EH (cell line): Measurements from ENCODE around the gene POU2F2.
A peak's percentile ranks its signal among the peaks of the same experiment; 100 is the strongest.

Source experiments
- DNase-seq: peaks from one replicate; pipeline ENCODE4 v3.0.0-alpha.2; 2015; ENCODE audit warnings: low read depth

Gene POU2F2

GRCh38 chr19:42154471-42155323, 22.5 kb upstream of the POU2F2 start:
- no peak for DNase-seq

GRCh38 chr19:42153672-42154433, 21.6 kb upstream of the POU2F2 start:
- DNase-seq: no peak

DNA sequence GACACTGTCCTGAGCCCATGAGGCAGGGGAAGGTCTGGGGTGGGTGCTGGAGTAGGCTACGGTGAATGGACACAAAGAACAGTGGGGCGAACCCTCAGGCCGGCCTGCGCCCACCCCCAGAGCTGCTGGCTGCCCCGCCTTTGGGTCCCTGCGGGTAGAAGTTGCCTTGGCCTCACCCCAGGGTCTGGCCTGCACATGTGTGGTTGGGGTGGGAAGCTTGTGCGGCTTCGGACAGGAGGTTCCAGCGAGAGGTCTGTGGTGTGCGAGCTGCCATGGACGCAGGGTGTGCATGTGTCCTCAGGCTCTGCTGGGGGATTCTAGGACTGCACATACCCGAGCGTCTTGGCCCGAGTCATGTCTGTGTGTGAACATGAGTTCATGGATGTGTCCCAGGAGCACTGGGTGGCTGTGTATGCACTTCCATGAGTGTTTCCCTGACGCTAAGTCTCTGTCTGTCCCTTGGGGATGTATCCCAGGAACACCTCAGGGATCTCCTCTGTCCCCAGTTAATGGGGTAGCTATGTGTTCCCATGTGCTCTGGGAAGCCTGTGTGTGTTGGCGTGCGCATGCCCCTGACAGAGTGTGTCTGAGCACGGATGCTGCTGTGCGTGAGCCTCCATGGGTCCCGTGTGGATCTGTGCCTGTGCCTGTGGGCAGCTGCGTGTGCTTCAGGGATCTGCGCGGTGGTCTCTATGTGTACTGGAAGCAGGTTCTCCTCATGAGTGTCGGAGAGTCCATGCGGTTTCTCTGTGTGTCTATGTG, 20.8 kb upstream of the POU2F2 start:
- no peak for DNase-seq

- no peak for DNase-seq
Measured at GRCh38 chr19:42151782-42152684, 19.8 kb upstream of the POU2F2 start.

DNA sequence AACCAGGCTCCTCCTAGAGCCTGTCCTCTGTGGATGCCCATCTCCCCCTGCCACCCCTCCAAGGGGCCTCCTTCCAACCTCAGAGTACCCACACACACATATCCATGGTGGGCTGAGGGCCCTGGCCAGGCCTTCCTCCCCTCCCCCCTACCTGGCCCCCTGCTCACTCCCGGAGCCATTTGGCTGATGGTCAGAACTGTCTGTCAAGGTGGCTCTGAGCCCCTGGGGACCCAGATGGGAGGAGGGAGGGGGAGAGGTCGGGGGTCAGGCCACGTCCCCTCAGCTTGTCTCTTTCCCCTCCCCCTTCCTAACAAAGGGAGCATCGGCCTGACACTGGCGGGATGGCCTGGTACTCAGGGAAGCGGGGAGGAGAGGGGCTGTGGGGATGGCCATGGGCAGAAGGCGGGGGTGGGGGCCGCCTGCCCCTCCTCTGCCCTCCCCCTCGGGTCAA, 18.7 kb upstream of the POU2F2 start:
- no peak for DNase-seq

- DNase-seq: no peak
Measured at GRCh38 chr19:42150364-42150763, 18.1 kb upstream of the POU2F2 start.

GRCh38 chr19:42149447-42150202, 17.4 kb upstream of the POU2F2 start:
- no peak for DNase-seq

GRCh38 chr19:42148266-42148665, 16.0 kb upstream of the POU2F2 start:
- DNase-seq: no peak

- DNase-seq: peak; percentile 59
Measured at GRCh38 chr19:42143341-42144234, 11.3 kb upstream of the POU2F2 start.

DNA sequence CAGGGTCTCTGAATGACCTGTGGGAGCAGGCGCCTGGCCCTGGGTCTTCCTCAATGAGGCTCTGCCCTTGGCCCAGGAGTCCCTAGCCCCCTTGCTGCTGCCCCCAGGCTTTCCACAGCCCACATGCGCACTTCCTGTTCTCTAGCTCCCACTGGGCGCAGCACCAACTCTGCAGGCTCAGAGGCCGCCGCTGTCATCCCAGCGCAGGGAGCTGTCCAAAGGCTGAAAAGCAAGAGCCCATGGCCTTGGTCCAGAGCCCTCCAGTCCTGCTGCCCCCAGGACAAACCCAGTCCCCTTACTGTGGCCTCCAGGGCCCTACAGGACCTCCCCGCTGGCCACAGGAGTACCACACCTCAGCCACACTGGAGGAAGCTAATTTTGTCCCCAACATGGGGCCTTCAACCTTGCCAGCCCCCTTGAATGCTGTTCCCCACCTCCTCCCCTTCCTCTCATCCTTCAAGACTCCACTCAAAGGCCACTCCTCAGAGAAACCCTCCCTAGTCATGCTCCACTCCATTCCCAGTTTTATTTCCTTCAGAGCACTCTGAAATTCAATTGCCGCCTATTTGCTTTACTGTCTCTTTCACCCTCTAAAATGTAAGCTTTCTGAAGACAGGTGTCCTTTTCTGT, 8.0 kb upstream of the POU2F2 start:
- peak; percentile 81 for DNase-seq

- DNase-seq: no peak
Measured at GRCh38 chr19:42134535-42135070, 2.4 kb upstream of the POU2F2 start.

DNA sequence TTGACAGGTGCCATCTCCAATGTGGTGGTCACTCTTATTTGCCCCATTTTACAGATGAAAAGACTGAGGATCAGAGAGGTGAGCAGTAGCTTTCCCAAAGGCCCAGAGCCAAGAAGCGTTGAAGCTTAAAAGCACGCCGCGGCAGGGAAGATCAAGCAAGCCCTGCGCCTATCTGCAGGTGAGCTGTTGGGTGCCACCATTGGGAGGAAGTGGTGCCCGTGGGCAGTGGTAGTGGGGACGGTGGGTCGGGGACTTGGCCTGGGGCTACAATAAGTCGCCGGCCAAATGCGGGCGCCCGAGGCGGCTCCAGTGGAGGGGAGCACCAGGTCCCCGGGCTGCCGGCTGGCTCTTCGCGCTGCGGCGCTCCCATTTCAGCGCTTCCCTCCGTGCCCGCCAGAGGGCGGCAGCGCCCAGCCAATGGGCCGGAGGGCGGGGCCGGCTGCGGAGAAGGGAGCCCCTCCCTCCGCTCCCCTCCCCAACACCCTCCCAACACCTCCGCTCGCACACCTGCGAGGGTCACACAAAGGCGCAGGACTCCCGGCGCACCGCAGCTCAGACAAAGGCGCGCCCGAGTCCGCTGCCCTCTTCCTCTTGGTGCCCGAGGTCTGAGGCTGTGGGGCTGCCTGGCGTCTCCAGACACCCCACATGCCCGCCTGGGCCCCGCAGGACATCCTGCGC, 744 bp upstream of the POU2F2 start:
- DNase-seq: peak; percentile 51

GRCh38 chr19:42131149-42132029, 857 bp downstream of the POU2F2 start:
- no peak for DNase-seq

GRCh38 chr19:42130254-42130573, 2.0 kb downstream of the POU2F2 start:
- DNase-seq: no peak

- peak; percentile 54 for DNase-seq
Measured at GRCh38 chr19:42129399-42130253, 2.6 kb downstream of the POU2F2 start.

GRCh38 chr19:42126574-42126973, 5.7 kb downstream of the POU2F2 start:
- no peak for DNase-seq
